Femur (tissue), 1 donor: ENCODE results near the gene SCML1.
"Not testable (repeated sequence)": the region's sequence is repeated elsewhere in the genome, so short reads cannot be mapped to it uniquely, and the experiment has no call there.

Experiments used
- DNase-seq: peaks from one replicate; pipeline ENCODE4 v3.0.0-alpha.2; 2017

SCML1 gene

DNA sequence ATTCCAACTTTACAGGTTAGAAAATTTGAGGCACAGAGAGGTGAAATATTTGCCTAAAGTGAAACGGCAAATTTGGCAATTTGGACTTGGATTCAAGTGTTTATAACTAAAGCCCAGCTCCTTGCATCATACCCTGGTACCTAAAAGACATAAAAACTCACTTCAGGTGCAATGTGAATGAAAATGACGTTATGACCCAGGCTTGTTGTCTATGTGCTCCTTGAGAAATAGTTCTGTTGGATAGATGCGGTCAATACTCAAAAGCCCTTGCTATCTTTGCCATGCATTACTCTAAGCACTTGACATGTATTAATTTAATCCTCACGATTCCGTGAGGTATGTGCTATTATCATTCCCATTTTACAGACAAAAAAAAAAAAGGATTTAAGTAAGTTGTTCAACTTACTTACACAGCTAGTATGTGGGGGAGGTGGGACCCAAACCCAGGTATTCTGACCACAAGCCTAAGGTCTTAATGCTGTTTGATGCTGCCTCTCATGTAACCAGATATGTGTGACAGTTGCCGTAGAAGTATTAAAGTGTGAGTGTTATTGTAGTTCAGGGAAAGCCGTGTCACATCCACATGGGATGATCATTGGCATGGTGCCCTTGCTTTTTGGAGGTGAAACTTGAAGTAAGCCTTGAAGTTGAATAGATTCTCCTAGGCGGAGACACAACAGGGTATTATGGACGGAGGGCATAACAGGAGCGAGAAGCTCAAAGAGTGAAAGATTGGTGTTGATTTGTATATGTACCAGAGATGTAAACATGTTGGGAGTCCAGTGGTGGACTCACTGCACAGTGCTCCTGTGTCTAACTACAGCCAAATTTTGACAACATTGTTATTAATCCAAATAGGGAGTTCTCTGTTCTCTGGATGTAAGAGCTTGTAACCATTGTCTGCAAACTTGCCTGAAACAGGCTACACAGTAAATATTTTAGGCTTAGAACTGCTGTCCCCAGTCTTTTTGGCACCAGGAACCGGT is 3.1 kb downstream of the SCML1 start:
- DNase-seq, result no peak

DNA sequence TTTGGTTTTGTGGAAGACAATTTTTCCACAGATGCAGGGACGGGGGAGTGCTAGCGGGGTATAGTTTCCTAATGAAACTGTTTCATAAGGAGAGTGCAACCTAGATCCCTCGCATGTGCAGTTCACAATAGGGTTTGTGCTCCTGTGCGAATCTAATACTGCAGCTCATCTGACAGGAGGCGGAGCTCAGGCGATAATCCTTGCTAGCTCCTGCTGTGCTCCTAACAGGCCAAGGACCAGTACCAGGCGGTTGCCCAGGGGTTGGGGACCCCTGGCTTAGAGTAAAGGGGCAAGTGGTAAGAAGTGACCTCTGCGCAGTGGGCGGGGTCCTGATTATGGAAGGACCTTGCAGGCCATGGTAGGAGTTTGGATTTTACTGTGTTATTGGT is 3.8 kb downstream of the SCML1 start:
- DNase-seq, result no peak

- DNase-seq, result no peak
These were observed 6.6 kb downstream of the SCML1 start for GRCh38 chrX:17743913-17744312.

- DNase-seq, result no peak
These were observed 7.7 kb downstream of the SCML1 start for GRCh38 chrX:17744896-17745523.

GRCh38 chrX:17747692-17748091 is 10.4 kb downstream of the SCML1 start:
- no peak for DNase-seq

DNA sequence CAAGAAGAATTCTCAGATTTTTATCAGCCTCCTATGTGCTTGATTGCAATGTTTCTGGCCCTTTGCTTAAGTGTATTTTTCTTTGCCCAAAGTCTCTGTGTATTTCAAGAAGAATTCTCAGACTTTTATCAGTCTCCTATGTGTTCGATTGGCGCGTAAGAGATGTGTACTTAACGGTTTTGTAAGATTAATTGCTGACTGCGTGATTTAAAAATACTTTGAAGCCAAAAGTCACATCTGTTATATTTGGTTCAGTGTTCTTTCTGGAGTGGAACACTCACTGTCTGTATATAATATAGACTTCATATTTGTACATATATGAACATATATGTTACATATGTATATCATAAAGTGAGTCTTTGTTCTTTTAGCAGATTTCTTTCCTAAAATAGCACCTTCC is 11.4 kb downstream of the SCML1 start:
- DNase-seq, result no peak

- DNase-seq, result no peak
These were observed 13.1 kb downstream of the SCML1 start for GRCh38 chrX:17750436-17750835.

DNA sequence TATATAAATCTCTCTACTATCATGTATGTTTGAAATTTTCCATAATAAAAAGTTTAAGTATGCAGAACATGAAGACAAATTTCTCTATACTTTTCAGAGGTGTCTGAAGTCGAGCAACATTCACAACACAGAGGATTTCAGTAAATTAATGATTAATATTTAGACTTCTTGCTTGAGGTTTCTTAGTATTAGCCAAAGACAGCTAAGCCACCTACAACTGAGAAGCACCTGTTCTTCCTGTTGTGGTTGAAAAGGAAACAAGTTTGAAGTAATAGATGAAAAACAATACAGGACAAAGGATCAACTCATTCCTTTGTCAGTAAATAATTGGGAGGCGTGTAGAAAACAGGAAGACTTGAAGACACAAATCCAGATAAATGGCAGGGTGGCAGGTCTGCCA is 21.1 kb downstream of the SCML1 start:
- DNase-seq, result no peak

- no peak for DNase-seq
These were observed 22.7 kb downstream of the SCML1 start for GRCh38 chrX:17759990-17760389.

DNA sequence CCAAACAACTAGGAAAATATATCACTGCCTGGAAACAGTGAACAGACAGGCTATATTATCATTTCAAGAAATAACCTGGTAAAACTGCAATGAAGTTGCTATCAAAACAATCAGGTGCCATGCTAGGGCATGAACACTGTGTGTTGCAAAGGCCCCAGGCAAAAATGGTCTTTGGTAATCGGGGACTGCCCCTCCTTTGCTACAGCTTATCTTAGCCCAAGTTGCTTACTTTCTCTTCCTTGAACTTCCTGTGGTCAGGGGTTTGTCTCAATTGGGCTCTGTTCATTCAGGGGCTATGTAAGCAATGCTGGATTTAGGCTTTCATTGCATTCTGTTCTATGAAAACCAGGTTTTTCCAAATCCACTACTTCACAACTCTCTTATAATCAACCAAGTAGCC is 30.4 kb downstream of the SCML1 start:
- DNase-seq, result no peak

DNA sequence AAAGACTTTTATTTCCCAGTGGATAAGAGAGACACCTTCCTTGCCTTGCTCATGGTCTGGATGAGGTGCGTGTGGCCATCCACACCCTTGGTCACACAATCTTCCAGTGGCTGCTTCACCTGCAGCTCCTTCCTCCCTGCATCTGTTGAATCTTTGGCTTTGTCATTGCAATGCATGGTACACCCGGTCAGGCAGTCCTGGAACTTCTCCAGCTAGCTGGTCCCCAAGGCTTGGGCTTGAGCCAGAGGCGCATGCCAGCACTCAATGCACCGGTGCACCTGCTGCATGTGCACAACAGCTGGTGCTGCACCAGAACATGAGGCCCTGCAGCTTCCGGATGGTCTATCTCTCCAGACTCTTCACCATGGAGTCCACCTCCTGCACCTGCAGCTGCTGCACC is 31.7 kb downstream of the SCML1 start:
- no peak for DNase-seq

GRCh38 chrX:17769701-17770269 is 32.5 kb downstream of the SCML1 start:
- no peak for DNase-seq

- no peak for DNase-seq
These were observed 36.1 kb downstream of the SCML1 start for GRCh38 chrX:17773221-17773876.

- DNase-seq, result no peak
These were observed 36.8 kb downstream of the SCML1 start for GRCh38 chrX:17774053-17774452.

DNA sequence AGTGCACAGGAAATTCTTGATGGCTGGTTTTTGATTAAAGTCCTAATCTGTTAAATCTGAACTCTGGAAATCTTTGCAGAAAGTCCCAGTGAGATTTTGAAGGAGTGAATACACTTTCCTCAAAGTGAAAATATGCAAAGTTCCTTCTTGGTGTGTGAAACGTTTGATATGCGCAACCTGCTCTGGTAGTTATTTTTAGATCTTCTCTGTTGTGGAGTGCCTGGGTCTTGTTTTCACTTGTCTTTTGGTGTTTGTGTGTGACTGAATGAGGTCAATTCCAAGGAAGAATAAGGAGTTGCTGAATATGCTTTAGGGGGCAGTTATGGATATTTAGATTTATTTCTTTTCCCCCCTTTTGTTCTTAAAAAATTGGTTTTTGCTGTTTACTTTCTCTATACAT is 41.7 kb downstream of the SCML1 start:
- DNase-seq, result no peak

- DNase-seq, result no peak
These were observed 42.1 kb downstream of the SCML1 start for GRCh38 chrX:17779434-17779833.

DNA sequence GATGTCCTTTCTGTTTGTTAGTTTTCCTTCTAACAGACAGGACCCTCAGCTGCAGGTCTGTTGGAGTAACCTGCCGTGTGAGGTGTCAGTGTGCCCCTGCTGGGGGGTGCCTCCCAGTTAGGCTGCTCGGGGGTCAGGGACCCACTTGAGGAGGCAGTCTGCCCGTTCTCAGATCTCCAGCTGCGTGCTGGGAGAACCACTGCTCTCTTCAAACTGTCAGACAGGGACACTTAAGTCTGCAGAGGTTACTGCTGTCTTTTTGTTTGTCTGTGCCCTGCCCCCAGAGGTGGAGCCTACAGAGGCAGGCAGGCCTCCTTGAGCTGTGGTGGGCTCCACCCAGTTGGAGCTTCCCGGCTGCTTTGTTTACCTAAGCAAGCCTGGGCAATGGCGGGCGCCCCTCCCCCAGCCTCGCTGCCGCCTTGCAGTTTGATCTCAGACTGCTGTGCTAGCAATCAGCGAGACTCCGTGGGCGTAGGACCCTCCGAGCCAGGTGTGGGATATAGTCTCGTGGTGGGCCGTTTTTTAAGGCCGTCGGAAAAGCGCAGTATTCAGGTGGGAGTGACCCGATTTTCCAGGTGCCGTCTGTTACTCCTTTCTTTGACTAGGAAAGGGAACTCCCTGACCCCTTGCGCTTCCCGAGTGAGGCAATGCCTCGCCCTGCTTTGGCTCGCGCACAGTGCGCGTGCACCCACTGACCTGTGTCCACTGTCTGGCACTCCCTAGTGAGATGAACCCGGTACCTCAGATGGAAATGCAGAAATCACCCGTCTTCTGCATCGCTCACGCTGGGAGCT is 49.5 kb downstream of the SCML1 start:
- not testable (repeated sequence) for DNase-seq

DNA sequence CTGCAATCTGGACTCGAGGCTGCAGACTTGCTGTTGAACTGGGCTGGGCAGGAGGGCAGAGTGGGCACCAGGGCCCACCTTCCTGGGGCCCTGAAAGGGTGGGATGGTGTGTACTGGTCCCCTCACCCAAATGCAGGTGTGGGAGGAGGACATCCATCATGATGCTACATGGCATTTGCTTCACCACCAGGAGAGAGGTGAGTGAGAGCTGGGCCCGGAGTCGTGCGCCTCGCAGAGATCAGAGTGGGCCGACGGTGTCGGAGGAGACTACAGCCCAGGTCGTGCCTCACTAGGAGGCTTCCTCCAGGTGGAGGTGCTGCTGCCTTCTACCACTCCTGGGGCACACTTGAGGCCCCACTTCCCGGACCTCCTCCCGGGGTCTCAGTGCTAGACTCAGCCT is 50.3 kb downstream of the SCML1 start:
- DNase-seq, result no peak

GRCh38 chrX:17788439-17788838 is 51.1 kb downstream of the SCML1 start:
- DNase-seq, result peak; percentile 28

- DNase-seq, result no peak
These were observed 51.8 kb downstream of the SCML1 start for GRCh38 chrX:17788956-17789562.

- no peak for DNase-seq
These were observed 55.5 kb downstream of the SCML1 start for GRCh38 chrX:17792826-17793225.

DNA sequence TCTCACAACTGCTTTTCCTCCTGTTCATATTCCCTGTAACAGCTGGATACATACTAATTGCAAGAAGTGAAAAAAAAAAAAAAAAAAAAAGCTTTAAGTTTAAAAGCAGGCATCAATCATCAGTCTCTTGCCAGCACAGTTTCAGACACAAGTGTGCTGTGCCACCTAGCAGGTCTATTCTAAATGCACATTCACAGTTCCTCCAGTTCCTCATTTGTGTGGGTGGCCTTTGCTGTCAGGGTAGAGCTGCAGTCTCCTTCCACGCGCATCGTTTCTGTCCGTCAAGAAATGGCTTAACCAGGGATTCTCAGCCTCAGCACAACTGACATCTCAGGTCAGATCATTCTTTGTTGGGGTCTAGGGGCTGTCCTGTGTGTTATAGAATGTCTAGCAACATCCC is 61.6 kb downstream of the SCML1 start:
- no peak for DNase-seq
